Right lobe of liver (tissue), 4 donors: ENCODE results near the gene PEX6.

ENCODE experiments used
- POLR2A ChIP-seq: fragments of 450-650 bp; IDR thresholded peaks from one replicate; pipeline ENCODE4 v1.6.1; 2017; ENCODE audit warnings: antibody characterized with exemption, mild to moderate bottlenecking
- TF ChIP-seq, protein P1 (sequence below), 4 donors: fragments of 200-600 bp in 3 of 4; fragments of 450-650 bp in 1 of 4; IDR thresholded peaks; one replicate each; pipeline versions ENCODE4 v1.5.1 to v1.8.0; 2016 to 2022; ENCODE audit warnings: antibody characterized with exemption in 4 of 4, mild to moderate bottlenecking in 2 of 4
- donor health status: DM: no; HTN: no; CAD: no.
- donor health status: DM: no; HTN: no; CAD: no.
- donor health status: DM: no; HTN: yes; CAD: no.

DNA sequence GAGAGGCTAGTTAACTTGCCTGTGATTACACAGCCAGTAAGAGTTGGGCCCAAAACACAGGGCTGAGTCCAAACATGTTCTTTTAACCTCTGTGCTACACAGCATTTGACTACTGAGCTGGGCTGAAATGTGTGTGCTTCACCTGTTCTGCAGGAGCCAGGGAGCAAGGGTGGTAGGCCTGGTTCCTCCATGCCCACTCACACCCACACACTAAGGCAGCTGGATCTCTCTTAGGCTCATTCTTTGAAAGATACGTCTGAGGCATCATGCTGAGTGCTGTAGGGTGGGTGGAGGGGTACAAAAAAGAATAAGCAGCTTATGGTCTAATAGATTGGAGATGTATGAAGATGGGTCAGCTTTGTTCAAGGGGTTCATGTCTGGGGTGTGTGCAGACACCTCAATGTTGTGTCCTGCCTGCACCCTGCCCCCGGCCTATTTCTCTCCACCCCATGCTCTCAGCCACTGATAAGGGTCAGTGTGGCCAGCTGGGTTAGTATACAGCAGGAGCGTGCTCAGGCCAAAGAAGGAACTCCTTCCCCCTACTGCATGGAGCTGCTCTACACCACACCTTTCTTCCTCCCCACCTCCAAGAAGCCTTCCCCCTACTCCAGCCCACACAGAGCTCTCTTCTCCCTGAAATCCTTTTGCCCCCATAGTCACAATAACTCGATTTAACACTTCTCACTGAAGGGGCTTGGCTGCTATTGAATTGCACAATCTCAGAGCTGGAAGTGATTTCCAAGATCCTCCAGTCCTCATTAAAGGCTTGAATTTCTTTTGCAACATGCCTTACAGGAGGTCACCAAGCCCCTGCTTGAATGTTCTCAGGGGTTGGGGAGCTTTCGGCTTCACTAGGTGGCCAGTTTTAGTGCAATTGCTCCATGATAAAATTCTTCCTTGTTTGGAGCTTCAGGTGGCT lies 8.8 kb upstream of the PEX6 start:
- TF ChIP-seq POLR2A = no peak
- TF ChIP-seq, protein P1, sequence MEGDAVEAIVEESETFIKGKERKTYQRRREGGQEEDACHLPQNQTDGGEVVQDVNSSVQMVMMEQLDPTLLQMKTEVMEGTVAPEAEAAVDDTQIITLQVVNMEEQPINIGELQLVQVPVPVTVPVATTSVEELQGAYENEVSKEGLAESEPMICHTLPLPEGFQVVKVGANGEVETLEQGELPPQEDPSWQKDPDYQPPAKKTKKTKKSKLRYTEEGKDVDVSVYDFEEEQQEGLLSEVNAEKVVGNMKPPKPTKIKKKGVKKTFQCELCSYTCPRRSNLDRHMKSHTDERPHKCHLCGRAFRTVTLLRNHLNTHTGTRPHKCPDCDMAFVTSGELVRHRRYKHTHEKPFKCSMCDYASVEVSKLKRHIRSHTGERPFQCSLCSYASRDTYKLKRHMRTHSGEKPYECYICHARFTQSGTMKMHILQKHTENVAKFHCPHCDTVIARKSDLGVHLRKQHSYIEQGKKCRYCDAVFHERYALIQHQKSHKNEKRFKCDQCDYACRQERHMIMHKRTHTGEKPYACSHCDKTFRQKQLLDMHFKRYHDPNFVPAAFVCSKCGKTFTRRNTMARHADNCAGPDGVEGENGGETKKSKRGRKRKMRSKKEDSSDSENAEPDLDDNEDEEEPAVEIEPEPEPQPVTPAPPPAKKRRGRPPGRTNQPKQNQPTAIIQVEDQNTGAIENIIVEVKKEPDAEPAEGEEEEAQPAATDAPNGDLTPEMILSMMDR (IDR thresholded peaks at IDR 0.05) = no peak
